Eye (tissue), 1 donor: ENCODE results near the gene CDHR5.
"Not testable (repeated sequence)": the region's sequence is repeated elsewhere in the genome, so short reads cannot be mapped to it uniquely, and the experiment has no call there.

Experiments
- DNase-seq: peaks from one replicate; pipeline ENCODE4 v3.0.0-alpha.2; 2015

The CDHR5 gene

GRCh38 chr11:581752-582151 lies 43.0 kb downstream of the CDHR5 start:
- no peak for DNase-seq

GRCh38 chr11:581342-581741 lies 43.4 kb downstream of the CDHR5 start:
- no peak for DNase-seq

GRCh38 chr11:579830-580601 lies 44.7 kb downstream of the CDHR5 start:
- DNase-seq: no peak

GRCh38 chr11:578276-579035 lies 46.3 kb downstream of the CDHR5 start:
- no peak for DNase-seq

- DNase-seq: no peak
Observed at GRCh38 chr11:577611-577894, 47.2 kb downstream of the CDHR5 start.

- no peak for DNase-seq
Observed at GRCh38 chr11:576811-577610, 47.7 kb downstream of the CDHR5 start.

GRCh38 chr11:575996-576768 lies 48.6 kb downstream of the CDHR5 start, which contains the start of gene PHRF1:
Gene PHRF1 (plus strand): TSS chr11:576470. CDS start chr11:581513, 5,043 bp downstream.
- DNase-seq: peak; percentile 98

GRCh38 chr11:575313-575995 lies 49.3 kb downstream of the CDHR5 start:
- DNase-seq: peak; percentile 87

GRCh38 chr11:574632-575312 lies 50.0 kb downstream of the CDHR5 start:
- peak; percentile 71 for DNase-seq

GRCh38 chr11:574031-574570 lies 50.7 kb downstream of the CDHR5 start:
- not testable (repeated sequence) for DNase-seq

GRCh38 chr11:573146-573759 lies 51.5 kb downstream of the CDHR5 start:
- no peak for DNase-seq

- DNase-seq: no peak
Observed at GRCh38 chr11:571802-572185, 53.0 kb downstream of the CDHR5 start.

- peak; percentile 59 for DNase-seq
Observed at GRCh38 chr11:569158-569885, 55.4 kb downstream of the CDHR5 start.

GRCh38 chr11:568306-569157 lies 56.2 kb downstream of the CDHR5 start:
- DNase-seq: peak; percentile 96

- peak; percentile 55 for DNase-seq
Observed at GRCh38 chr11:567629-568292, 57.0 kb downstream of the CDHR5 start.

- DNase-seq: no peak
Observed at GRCh38 chr11:567011-567628, 57.6 kb downstream of the CDHR5 start.
